OCI-LY7 (cell line): ENCODE measurements around the gene MZT1.
"Not testable (repeated sequence)": the region's sequence is repeated elsewhere in the genome, so short reads cannot be mapped to it uniquely, and the experiment has no call there.

Experiments
- CTCF ChIP-seq: fragments of 200-600 bp; sonication (generic); conservative IDR thresholded peaks from 2 replicates; pipeline ENCODE4 v1.5.1; 2014; ENCODE audit warnings: mild to moderate bottlenecking, antibody characterized with exemption, low read length, moderate library complexity, mixed read lengths
- EZH2phosphoT487 ChIP-seq: fragments of 200-600 bp; sonication (generic); IDR thresholded peaks from 2 replicates; pipeline ENCODE4 v1.6.1; 2018; ENCODE audit warnings: low read depth, borderline replicate concordance, mild to moderate bottlenecking, mixed run types, antibody characterized with exemption, low read length, moderate library complexity, mixed read lengths

DNA sequence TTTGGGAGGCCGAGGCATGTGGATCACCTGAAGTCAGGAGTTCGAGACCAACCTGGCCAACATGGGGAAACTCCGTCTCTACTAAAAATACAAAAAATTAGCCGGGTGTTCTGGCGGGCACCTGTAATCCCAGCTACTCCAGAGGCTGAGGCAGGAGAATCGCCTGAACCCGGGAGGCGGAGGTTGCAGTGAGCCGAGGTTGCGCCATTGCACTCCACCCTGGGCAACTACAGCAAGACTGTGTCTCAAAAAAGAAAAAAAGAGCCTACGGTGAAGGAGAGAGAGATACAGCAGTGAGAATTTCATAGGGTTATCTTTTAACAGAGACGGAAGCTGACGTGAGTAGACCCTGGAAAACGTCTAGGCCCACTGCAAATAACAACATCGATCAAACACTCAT lies 1.2 kb downstream of the MZT1 start:
- TF ChIP-seq CTCF, EZH2phosphoT487: not testable (repeated sequence)
